ENCODE results near the gene COBL. TPM values are rescaled to one million over a fixed set of nuclear protein-coding genes. Genes with fewer than 3 reads are reported as not detected.
A peak's percentile ranks its signal among the peaks of the same experiment; 100 is the strongest.

The COBL gene
- polyA plus RNA-seq, 1 donor from 2014 or later, result not detected

DNA sequence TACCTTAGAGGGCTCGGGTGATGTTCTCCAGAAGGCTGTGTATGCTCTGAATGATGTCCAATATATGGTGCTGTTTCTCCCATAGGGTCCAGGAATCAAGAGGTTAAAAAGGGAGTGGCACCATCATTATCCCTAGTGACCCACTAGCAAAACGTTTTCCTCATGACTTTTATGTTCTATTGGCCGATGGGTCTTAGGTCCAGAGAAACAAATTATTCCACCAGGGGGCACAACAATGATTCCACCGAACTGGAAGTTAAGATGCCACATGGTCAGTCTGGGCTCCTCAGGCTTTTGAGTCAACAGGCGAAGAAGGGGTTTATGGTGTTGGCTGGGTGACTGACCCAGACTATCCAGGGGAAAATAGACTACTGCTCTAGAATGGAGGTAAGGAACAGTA, 256.1 kb downstream of the COBL start:
- no peaks in the 10 kb centered on the region for H3K4me1 Mint-ChIP-seq
- no peak overlapping the region for H3K4me3 Mint-ChIP-seq

DNA sequence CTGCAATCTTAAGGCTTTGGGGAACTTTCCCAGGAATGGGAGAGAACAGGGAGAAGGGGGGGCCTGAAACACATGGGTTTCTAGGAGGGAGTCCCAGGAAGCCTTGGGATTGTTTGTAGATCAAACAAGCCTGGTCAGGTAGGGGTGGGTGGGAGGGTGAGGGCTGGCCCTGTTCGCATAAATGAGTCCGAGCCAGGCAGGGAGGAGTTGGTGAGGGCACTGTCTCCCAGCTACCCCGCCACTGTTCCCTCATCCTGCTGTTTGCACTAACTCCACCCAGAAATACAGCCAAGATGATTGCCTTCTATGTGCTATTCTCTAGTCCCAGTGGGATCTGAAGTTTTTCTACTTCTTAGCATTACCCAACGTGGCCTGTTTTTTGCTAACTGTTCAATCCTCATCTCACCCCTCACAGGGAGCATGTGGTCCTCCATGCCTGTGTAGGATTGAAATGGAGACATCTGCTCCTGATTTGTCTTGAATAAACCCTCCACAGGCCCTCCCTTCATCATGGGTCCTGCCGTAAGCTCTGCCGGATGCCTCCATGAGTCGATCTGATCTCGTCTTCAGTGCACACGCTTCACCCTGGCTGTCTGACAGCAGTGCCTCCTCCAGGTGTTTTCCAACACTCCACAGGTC, 257.0 kb downstream of the COBL start:
- H3K9me3 Mint-ChIP-seq, result no peaks in the 10 kb centered on the region

More for the DNA sequence above, 256.1 kb downstream of the COBL start:
- H3K36me3 Mint-ChIP-seq, result no peaks in the 10 kb centered on the region
- no peaks in the 10 kb centered on the region for H3K9me3 Mint-ChIP-seq
- no peaks in the 10 kb centered on the region for H3K27me3 Mint-ChIP-seq
- H3K27ac Mint-ChIP-seq, result no peak overlapping the region

DNA sequence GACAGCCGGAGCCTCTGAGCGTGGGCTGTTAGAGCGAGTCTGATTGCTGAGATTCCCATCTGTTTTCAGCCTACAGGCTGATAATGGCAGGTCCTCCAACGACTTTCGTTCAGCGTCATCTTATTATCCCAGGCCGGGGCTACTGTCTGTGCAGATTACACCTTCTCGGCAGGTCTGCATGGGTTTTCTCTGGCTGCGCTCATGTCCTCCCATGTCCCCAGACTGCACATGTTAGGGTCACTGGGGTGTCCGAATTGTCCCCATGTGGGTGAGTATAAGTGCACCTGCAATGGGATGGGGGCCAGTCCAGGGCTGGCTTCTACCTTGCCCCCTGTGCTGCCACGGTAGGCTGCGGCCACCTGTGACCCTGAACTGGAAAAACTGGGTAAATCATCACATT, 257.8 kb downstream of the COBL start:
- Mint-ChIP-seq H3K27ac (no peak overlapping the region), H3K4me1 (no peaks in the 10 kb centered on the region), H3K9me3 (no peaks in the 10 kb centered on the region), H3K27me3 (no peaks in the 10 kb centered on the region), H3K36me3 (no peaks in the 10 kb centered on the region), H3K4me3 (no peak overlapping the region)

More for the DNA sequence above, 257.0 kb downstream of the COBL start:
- Mint-ChIP-seq H3K4me1 (no peaks in the 10 kb centered on the region), H3K36me3 (no peaks in the 10 kb centered on the region), H3K4me3 (no peak overlapping the region), H3K27me3 (no peaks in the 10 kb centered on the region), H3K27ac (peak overlapping the region in 1 of 3 donors; percentile 9)

DNA sequence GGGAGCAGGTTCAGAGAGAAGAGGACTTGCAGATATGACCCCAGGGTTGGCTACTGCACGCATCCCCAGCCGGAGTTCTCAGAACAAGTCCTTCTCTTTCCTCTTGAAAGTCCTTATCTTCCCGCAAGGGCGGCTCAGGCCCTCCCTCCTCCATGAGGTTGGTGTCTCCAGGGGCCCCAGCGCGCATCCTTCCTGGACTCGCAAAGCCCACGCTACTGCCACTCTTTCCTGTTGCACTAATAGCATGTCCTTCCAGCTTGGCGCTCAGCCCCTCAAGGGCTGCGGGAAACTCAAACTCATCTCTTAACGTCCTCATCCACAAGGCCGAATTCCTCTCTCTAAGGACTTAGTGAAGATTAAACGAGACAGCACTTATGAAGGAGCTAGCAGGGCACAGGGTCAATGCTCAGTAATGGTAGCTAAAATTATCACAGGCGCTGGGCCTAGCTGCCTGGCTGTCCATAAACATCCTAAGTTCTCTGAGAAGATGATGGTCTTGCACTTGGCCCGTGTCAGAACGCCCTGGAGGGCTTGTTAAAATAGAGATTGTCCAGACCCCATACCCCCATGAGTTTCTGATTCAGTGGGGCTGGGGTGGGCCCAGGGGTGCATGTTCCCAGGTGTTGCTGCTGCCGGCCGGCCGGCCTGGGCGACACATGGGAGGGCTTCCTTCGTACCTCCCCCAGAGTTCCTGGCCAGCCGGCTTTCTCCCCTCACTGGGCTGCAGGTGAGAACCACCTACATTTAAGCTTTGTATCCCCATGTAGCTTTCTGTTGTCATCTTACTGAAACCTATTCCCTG, 261.4 kb downstream of the COBL start:
- H3K4me1 Mint-ChIP-seq, result no peaks in the 10 kb centered on the region
- H3K36me3 Mint-ChIP-seq, result no peaks in the 10 kb centered on the region
- no peaks in the 10 kb centered on the region for H3K9me3 Mint-ChIP-seq
- H3K4me3 Mint-ChIP-seq, result peak overlapping the region in 1 of 4 donors; percentile 47
- H3K27ac Mint-ChIP-seq, result no peak overlapping the region
- H3K27me3 Mint-ChIP-seq, result no peaks in the 10 kb centered on the region

DNA sequence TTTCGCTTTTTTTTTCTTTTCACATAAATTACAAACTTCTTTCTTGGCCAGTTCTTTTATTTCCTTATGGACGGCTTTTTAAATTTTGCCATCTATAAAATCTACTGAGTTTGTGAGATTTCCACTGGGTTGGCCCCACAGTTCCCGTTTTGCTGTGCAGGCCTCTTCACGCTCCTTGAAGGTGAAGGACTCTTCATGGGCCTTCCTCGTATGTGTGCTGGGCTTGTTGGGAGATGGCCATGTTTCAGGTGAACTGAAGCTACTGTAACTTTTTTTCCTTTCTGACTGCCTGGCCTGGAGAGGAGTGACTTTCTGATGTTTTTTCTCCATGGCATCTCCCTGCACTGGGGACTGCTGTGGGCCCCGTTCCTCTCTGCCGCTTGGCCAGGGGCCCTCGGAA, 262.4 kb downstream of the COBL start:
- Mint-ChIP-seq H3K27ac (no peak overlapping the region), H3K9me3 (no peaks in the 10 kb centered on the region), H3K4me1 (no peaks in the 10 kb centered on the region), H3K4me3 (no peak overlapping the region), H3K27me3 (no peaks in the 10 kb centered on the region), H3K36me3 (no peaks in the 10 kb centered on the region)

DNA sequence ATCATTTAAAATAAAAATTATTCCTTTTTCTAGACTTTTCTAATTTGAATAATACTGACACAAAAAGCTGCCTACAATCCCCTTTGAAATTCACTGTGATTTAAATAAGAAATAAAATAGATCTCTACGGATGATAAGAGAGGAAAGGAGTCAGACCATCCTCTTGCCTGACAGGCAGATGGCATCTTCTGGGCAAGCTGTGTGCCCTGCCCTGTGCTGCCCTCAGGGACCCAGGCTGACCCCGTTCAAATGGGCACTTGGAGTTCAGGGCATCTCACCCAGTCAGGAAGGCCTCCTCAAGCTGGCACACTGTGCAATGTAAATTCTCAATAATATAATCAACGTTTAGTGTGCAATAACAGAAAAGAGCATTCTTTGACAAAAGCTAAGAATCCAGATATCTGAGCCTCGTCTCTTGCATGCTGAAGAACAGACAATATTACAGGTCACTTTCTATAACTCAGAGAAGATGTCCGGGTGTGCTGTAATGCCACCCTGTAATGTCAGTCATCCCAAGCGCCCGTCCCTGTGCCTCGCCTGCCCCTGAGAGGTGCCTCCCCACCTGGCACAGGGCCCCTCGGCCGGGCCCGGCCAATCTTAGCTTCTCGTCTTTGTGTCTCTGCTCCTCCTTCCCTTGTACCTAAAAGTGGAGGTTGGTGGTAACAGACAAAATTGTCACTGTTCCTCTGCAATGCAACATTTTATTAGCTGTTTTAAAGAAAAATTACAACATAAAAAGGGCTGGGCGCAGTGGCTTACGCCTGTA, 263.3 kb downstream of the COBL start:
- no peaks in the 10 kb centered on the region for H3K27me3 Mint-ChIP-seq
- no peaks in the 10 kb centered on the region for H3K9me3 Mint-ChIP-seq
- no peak overlapping the region for H3K27ac Mint-ChIP-seq
- no peak overlapping the region for H3K4me3 Mint-ChIP-seq
- H3K36me3 Mint-ChIP-seq, result no peaks in the 10 kb centered on the region
- no peaks in the 10 kb centered on the region for H3K4me1 Mint-ChIP-seq

DNA sequence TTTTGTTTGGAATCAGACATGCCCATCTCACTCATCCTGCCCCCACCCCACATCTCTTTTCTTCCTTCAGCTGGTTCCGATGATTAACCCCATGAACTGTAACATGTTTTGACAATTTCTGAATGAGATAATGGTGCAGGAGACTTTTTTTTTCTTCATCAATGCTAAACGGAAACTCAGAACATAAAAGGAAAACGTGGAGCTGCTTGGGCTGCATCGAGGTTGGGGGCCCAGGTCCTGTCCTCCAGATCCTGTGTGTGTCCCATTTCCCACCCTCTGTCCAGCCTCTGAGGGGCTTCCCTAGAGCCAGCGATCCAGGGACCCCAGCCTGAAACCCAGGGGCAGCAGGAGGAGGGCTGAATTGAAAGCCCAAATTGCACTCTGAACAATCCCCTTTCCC, 270.1 kb downstream of the COBL start:
- H3K27me3 Mint-ChIP-seq, result no peaks in the 10 kb centered on the region
- H3K9me3 Mint-ChIP-seq, result no peaks in the 10 kb centered on the region
- H3K27ac Mint-ChIP-seq, result no peak overlapping the region
- no peaks in the 10 kb centered on the region for H3K36me3 Mint-ChIP-seq
- H3K4me1 Mint-ChIP-seq, result no peaks in the 10 kb centered on the region
- H3K4me3 Mint-ChIP-seq, result no peak overlapping the region

DNA sequence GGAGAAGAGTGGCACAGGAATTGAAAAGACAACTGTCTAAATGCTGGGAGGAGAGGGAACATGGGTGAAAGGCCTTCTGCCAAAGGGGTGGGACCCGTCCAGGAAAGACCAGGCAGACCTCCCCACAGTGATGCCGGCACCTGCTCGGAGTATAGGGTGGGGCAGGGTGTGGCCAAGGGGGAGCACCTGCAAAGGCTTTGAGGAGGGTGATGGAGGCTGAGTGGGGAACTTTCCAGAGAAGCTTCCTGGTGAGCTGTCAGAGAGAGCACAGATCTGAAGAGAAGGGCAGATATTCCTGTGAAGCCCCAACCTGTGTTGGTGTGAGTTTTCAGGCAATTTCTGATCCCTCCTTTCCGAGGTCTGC, 270.5 kb downstream of the COBL start:
- no peaks in the 10 kb centered on the region for H3K27me3 Mint-ChIP-seq
- no peaks in the 10 kb centered on the region for H3K9me3 Mint-ChIP-seq

DNA sequence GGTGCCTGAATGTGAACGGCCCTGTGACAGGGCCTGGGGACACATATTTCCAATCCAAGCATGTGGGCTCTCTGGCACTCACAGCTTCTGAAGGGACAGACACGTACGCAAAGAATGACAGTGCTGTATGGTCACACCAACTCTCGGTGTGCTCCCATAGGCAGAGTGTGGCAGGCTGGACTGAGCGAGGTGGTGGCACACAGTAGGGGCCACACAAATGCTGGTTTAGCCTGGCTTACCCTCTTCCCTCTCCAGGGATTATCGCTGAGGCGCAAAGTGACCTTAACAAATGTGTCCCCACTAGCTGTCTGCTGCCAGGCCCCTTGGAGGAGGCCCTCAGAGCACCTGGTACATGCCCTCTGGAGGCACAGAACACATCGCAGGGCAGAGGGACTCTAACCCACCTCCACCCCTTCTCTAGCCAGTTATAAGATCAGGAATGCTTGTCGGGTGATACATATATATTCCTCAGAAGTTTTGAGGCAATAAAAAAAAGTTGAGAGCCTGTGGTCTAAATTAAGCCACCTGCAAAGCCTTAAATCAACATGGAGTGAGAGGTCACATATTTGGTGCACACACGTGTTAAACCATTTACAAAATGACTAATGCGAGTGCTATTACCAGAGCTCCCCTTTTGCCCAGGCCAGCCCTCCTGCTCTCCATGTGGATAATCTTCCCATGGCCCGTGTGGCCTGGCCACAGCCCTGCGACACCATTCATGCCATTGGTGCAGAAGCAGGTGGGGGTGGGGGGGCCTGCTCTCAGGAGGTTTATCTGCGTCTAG, 271.1 kb downstream of the COBL start:
- no peaks in the 10 kb centered on the region for H3K36me3 Mint-ChIP-seq
- no peaks in the 10 kb centered on the region for H3K9me3 Mint-ChIP-seq
- H3K27ac Mint-ChIP-seq, result no peak overlapping the region
- no peaks in the 10 kb centered on the region for H3K27me3 Mint-ChIP-seq
- no peak overlapping the region for H3K4me3 Mint-ChIP-seq
- no peaks in the 10 kb centered on the region for H3K4me1 Mint-ChIP-seq

More for the DNA sequence above, 270.5 kb downstream of the COBL start:
- Mint-ChIP-seq H3K27ac (no peak overlapping the region), H3K4me3 (no peak overlapping the region), H3K36me3 (no peaks in the 10 kb centered on the region), H3K4me1 (no peaks in the 10 kb centered on the region)

DNA sequence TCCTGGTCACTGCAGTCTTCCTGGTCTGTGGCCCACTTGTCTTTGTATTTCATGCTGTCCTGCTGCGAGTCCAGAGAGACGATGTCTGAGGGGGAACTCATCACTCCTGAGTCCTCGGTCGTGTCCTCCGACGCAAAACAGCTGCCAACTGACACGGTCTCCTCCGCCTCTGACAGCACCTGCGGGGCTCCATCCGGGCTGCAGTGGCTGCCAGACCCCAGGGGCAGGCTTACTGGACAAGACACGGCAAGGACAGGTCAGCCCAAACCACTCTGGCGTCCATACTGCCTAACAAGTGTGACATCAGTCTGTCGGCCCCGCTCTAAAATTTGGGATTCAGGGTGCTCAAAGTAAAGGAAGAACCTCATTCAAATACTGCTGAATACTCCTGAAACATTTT, 273.1 kb downstream of the COBL start:
- Mint-ChIP-seq H3K4me3 (no peak overlapping the region), H3K4me1 (no peaks in the 10 kb centered on the region), H3K9me3 (no peaks in the 10 kb centered on the region), H3K36me3 (no peaks in the 10 kb centered on the region), H3K27me3 (peaks cover 2% of the 10 kb centered on the region), H3K27ac (no peak overlapping the region)

DNA sequence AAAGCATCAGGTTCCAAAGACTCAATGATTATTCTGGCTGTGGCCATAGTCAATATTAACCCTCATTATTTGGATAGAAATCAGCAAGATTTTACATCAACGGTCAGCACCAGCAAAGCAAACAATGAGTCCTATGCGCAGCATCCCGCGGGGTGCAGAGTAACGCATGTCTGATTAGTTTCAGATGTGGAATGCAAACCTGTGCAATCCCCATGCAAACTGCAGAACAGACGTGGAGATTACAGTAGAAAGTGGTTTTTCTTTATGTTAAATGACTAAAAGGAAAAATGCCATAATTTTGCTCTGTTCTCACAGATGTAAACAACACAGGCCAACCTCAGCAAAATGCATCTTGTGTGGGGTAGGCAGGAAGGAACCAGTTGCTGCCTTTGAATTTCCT, 275.8 kb downstream of the COBL start:
- H3K9me3 Mint-ChIP-seq, result no peaks in the 10 kb centered on the region
- peaks cover 2% of the 10 kb centered on the region for H3K27me3 Mint-ChIP-seq
- no peak overlapping the region for H3K4me3 Mint-ChIP-seq

DNA sequence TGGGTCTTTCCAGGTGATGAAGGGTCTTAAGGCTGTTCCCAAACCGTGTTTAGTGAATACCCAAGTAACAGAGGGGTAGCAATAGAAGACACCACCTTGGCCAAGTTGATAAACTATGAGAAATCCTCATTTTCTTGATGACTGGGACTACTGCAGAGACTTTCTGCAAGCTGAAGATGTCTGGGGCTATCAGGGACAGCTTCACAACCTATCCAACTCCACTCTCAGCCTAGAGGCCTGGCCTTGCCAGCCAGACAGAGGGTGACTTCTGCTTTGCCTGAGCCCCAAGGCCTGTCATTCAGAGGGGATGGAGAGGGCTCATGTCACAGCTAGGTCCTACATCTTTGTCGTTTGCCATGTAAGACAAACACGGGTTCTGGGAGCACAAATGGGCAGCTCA, 278.0 kb downstream of the COBL start:
- no peak overlapping the region for H3K4me3 Mint-ChIP-seq
- no peaks in the 10 kb centered on the region for H3K36me3 Mint-ChIP-seq
- H3K27me3 Mint-ChIP-seq, result peaks cover 2% of the 10 kb centered on the region
- peaks cover 0 to 2% (median 0%) of the 10 kb centered on the region in 3 donors for H3K4me1 Mint-ChIP-seq
- no peak overlapping the region for H3K27ac Mint-ChIP-seq
- H3K9me3 Mint-ChIP-seq, result no peaks in the 10 kb centered on the region

More for the DNA sequence above, 275.8 kb downstream of the COBL start:
- Mint-ChIP-seq H3K27ac (no peak overlapping the region), H3K4me1 (peaks cover 0 to 2% (median 0%) of the 10 kb centered on the region in 3 donors), H3K36me3 (no peaks in the 10 kb centered on the region)

DNA sequence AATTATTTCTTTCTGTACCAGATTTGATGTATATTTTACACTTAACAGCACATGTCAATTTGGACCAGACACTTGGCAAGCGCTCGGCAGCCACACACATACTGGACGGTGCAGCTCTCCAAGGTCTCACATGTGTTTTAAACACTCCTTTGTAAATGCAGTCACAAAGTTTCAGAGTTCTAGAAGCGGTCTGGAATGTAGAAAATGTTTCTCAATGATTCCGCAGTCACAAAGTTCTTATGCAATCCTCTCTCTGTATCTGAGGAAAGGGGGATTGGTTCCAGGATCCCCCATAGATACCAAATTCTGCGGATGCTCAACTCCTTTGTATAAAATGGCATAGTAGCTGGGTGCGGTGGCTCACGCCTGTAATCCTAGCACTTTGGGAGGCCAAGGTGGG, 280.9 kb downstream of the COBL start:
- Mint-ChIP-seq H3K9me3 (no peaks in the 10 kb centered on the region), H3K27ac (no peak overlapping the region), H3K27me3 (peaks cover 3% of the 10 kb centered on the region), H3K4me3 (no peak overlapping the region), H3K36me3 (no peaks in the 10 kb centered on the region), H3K4me1 (peaks cover 0 to 2% (median 0%) of the 10 kb centered on the region in 3 donors)

DNA sequence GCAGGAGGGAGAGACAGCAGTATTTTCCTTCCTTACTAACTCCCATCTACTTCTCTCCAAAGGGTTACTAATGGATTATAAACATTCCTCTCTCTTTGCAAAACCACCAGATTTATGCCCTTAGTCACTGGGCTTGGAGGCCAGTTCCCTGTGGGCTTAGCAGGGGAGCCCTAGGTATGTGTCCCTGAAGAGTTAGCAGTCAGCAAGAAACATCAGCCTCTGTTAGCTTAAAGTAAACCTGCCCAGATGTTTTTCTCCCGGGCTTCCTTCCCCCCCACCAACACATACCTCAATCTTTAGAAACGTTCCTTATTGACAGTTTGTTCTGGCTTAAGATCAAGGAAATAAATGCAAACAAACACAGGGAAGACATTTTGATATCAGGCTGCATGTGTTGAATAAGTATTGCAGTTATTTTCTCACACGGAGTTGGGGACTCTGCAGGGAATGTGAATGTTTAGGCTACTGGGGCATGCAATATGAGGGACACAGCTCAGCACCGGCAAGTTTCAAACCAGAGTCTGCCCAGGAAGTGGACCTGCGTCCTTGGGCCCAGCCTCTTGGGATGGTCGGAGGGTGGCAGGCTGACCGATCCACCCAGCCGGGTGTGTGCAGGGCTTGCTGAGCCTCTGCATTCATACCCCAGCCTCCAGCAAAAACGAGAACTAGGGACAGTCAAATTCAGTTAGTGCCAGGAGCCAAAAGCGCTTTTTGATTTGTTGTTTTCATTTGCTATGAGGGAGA, 281.9 kb downstream of the COBL start:
- H3K27me3 Mint-ChIP-seq, result peaks cover 3% of the 10 kb centered on the region
- peaks cover 0 to 2% (median 0%) of the 10 kb centered on the region in 3 donors for H3K4me1 Mint-ChIP-seq
- H3K4me3 Mint-ChIP-seq, result no peak overlapping the region
- peak overlapping the region in 1 of 3 donors; percentile 32 for H3K27ac Mint-ChIP-seq
- no peaks in the 10 kb centered on the region for H3K9me3 Mint-ChIP-seq
- no peaks in the 10 kb centered on the region for H3K36me3 Mint-ChIP-seq
